Spleen (tissue), 11 donors: Measurements from ENCODE around the gene C19orf85. TPM values are rescaled to one million over a fixed set of nuclear protein-coding genes. Genes with fewer than 3 reads are reported as not detected.

Experiments used
- DNase-seq: peaks from one replicate; pipeline ENCODE4 v3.0.0-alpha.2; 2020
- H3K27ac ChIP-seq, 8 donors: fragments of 200-600 bp; sonication (generic) in 7 of 8; 1 replicate in 4 of 8; 2 replicates in 4 of 8; pipeline versions ENCODE4 v1.5.0 to v1.8.0; 2016 to 2021; ENCODE audit warnings: inconsistent platforms in 4 of 8, mild to moderate bottlenecking in 4 of 8, moderate library complexity in 1 of 8
- H3K27me3 ChIP-seq, 7 donors: fragments of 200-600 bp; sonication (generic) in 6 of 7; replicated peaks in 1 of 7; 1 replicate in 4 of 7; 2 replicates in 3 of 7; pipeline versions ENCODE4 v1.5.0 to v1.8.0; 2016 to 2021; ENCODE audit warnings: inconsistent platforms in 3 of 7, mild to moderate bottlenecking in 1 of 7
- H3K36me3 ChIP-seq, 6 donors: fragments of 200-600 bp; sonication (generic) in 5 of 6; 1 replicate in 4 of 6; 2 replicates in 2 of 6; pipeline versions ENCODE4 v1.5.0 to v1.8.0; 2016 to 2021; ENCODE audit warnings: inconsistent platforms in 2 of 6
- H3K4me1 ChIP-seq, 6 donors: fragments of 200-600 bp; sonication (generic) in 5 of 6; 1 replicate in 3 of 6; 2 replicates in 3 of 6; pipeline versions ENCODE4 v1.5.0 to v1.8.0; 2016 to 2021; ENCODE audit warnings: inconsistent platforms in 3 of 6
- H3K4me3 ChIP-seq, 8 donors: fragments of 200-600 bp; sonication (generic) in 7 of 8; 1 replicate in 4 of 8; 2 replicates in 4 of 8; pipeline versions ENCODE4 v1.5.0 to v1.8.0; 2016 to 2021; ENCODE audit warnings: inconsistent platforms in 4 of 8, mild to moderate bottlenecking in 4 of 8, moderate library complexity in 2 of 8
- H3K9me3 ChIP-seq, 8 donors: fragments of 200-600 bp; sonication (generic) in 7 of 8; 1 replicate in 4 of 8; 2 replicates in 4 of 8; pipeline versions ENCODE4 v1.5.0 to v1.8.0; 2016 to 2021; ENCODE audit warnings: inconsistent platforms in 4 of 8
- CTCF ChIP-seq, 11 experiments: fragments of 200-600 bp in 7 of 11; fragments of 450-650 bp in 4 of 11; sonication (generic) in 4 of 11; IDR thresholded peaks in 8 of 11; conservative IDR thresholded peaks in 3 of 11; 1 replicate in 7 of 11; 2 replicates in 4 of 11; pipeline versions ENCODE4 v1.4.0 to v1.8.0; 2016 to 2021; ENCODE audit warnings: antibody characterized with exemption in 11 of 11, inconsistent platforms in 4 of 11, mild to moderate bottlenecking in 1 of 11
- POLR2A ChIP-seq, 3 donors: fragments of 450-650 bp; IDR thresholded peaks; one replicate each; pipeline ENCODE4 v1.5.1; 2017; ENCODE audit warnings: antibody characterized with exemption in 3 of 3, mild to moderate bottlenecking in 1 of 3
- POLR2AphosphoS5 ChIP-seq, 3 donors: sonication (generic); formaldehyde crosslinking; IDR thresholded peaks; one replicate each; pipeline ENCODE4 v1.5.1; 2017; ENCODE audit warnings: antibody characterized with exemption in 3 of 3
- WGBS, 5 donors: extraction: QIAGEN DNeasy Blood & Tissue Kit in 3 of 5; methylation state at CpG; one replicate each; pipeline versions ENCODE4 v1.1.5 to v1.1.7; 2013 to 2018; 5-methylcytosine and 5-hydroxymethylcytosine counted together
- intact Hi-C: fragments of 100-400 bp; cut with DNase I; formaldehyde crosslinking; loops from one replicate; pipeline ENCODE4 v1.15.0; 2023; ENCODE audit warnings: low total_unique reads
- polyA plus RNA-seq, 3 donors: library from polyadenylated mRNA; stranded (reverse); fragments of 200-250 nt; gene quantifications; one replicate each; pipeline ENCODE4 v1.2.1, GENCODE V29; 2013
- total RNA-seq, 7 donors: library from RNA; depleted of rRNA in 3 of 7; stranded (reverse); fragments of >200 nt in 3 of 7; fragmentation: NEBNext Ultra II Directional in 4 of 7; extraction: Animal tissue kit (Norgen Biotek cat#: 25700) in 4 of 7; gene quantifications; one replicate each; pipeline versions ENCODE4 v1.1.0 to v1.2.1, GENCODE V29; 2016 to 2021
- donor health status: healthy with polysubstance abuse.
- donor health status: DM: no; HTN: no; CAD: no; lungs with moderate emphysema.
- donor health status: DM: no; HTN: no; CAD: no.
- donor health status: Bipolar disorder and iron deficiency.
- donor health status: healthy.
- donor health status: DM: no; HTN: no; CAD: no.
- donor health status: DM: yes; HTN: yes; CAD: no.

Gene C19orf85
- total and polyA plus RNA-seq, 10 donors = not detected

GRCh38 chr19:55494172-55494761 lies 29.7 kb upstream of the C19orf85 start:
- Histone ChIP-seq H3K4me3 (peak overlapping the region in 6 of 8 donors; percentile 21 to 56 (median 26)), H3K36me3 (peaks cover 0 to 6% (median 0%) of the 10 kb centered on the region in 6 donors), H3K27me3 (peaks cover 0 to 56% (median 14%) of the 10 kb centered on the region in 7 donors), H3K4me1 (peaks cover 0 to 31% (median 9%) of the 10 kb centered on the region in 6 donors), H3K27ac (peak overlapping the region in 7 of 8 donors; percentile 74 to 88 (median 84)), H3K9me3 (no peaks in the 10 kb centered on the region)
- TF ChIP-seq CTCF (IDR thresholded peaks at IDR 0.05 in 8 of 11, conservative IDR thresholded peaks at IDR 0.05 in 3 of 11) = no peak
- TF ChIP-seq POLR2A (IDR thresholded peaks at IDR 0.05) = no peak
- TF ChIP-seq POLR2AphosphoS5 (IDR thresholded peaks at IDR 0.05) = peak; percentile 71 to 80 (median 79)
- intact Hi-C loops = no loop called here
- no peak for DNase-seq
- WGBS, 5 donors = 31 to 61% (median 42%) methylated on average over 15 to 22 of the region's 22 CpGs

- Histone ChIP-seq H3K4me1 (peaks cover 0 to 33% (median 9%) of the 10 kb centered on the region in 6 donors), H3K27ac (peak overlapping the region; percentile 27 to 88 (median 84)), H3K4me3 (peak overlapping the region in 6 of 8 donors; percentile 22 to 56 (median 26)), H3K27me3 (peaks cover 0 to 60% (median 14%) of the 10 kb centered on the region in 7 donors), H3K36me3 (peaks cover 0 to 6% (median 0%) of the 10 kb centered on the region in 6 donors), H3K9me3 (no peaks in the 10 kb centered on the region)
- TF ChIP-seq POLR2AphosphoS5 (IDR thresholded peaks at IDR 0.05) (peak in 2 of 3 donors; percentile 50 to 56), CTCF (IDR thresholded peaks at IDR 0.05 in 8 of 11, conservative IDR thresholded peaks at IDR 0.05 in 3 of 11) (no peak), POLR2A (IDR thresholded peaks at IDR 0.05) (no peak)
- no peak for DNase-seq
- 43 to 66% (median 52%) methylated on average over 31 to 38 of the region's 38 CpGs; no CpG with 5 or more reads in 1 of the 5 donors for WGBS, 5 donors
- intact Hi-C loops = no loop called here
Measured at GRCh38 chr19:55493645-55494171, 29.2 kb upstream of the C19orf85 start.

GRCh38 chr19:55493052-55493644 lies 28.6 kb upstream of the C19orf85 start:
- H3K27ac ChIP-seq = peak overlapping the region; percentile 27 to 88 (median 84)
- peak overlapping the region in 6 of 8 donors; percentile 12 to 56 (median 25) for H3K4me3 ChIP-seq
- DNase-seq = no peak
- H3K4me1 ChIP-seq = peaks cover 0 to 34% (median 9%) of the 10 kb centered on the region in 6 donors
- H3K9me3 ChIP-seq = no peaks in the 10 kb centered on the region
- TF ChIP-seq POLR2AphosphoS5 (IDR thresholded peaks at IDR 0.05) (peak in 2 of 3 donors; percentile 21 to 35), CTCF (IDR thresholded peaks at IDR 0.05 in 8 of 11, conservative IDR thresholded peaks at IDR 0.05 in 3 of 11) (no peak)
- H3K36me3 ChIP-seq = peaks cover 0 to 5% (median 0%) of the 10 kb centered on the region in 6 donors
- intact Hi-C loops = no loop called here
- peaks cover 0 to 60% (median 14%) of the 10 kb centered on the region in 7 donors for H3K27me3 ChIP-seq
- 54 to 68% (median 59%) methylated on average over 16 to 18 of the region's 18 CpGs for WGBS, 5 donors
